Neural cell (in vitro differentiated cells): ENCODE results near the gene DNAJB6. TPM values are rescaled to one million over a fixed set of nuclear protein-coding genes. Genes with fewer than 3 reads are reported as not detected.

Source experiments
- H2AFZ ChIP-seq: fragments of 200-600, 300-800 bp; sonication (generic), shearing (Covaris generic); 2 replicates; pipeline ENCODE4 v1.6.0; 2014; ENCODE audit warnings: low read depth, mild to moderate bottlenecking, antibody characterized with exemption, low read length, moderate library complexity
- H3F3A ChIP-seq: fragments of 200-600 bp; shearing (Covaris generic); 2 replicates; pipeline ENCODE4 v1.6.1; 2016; ENCODE audit warnings: mild to moderate bottlenecking, moderate library complexity, mixed read lengths, antibody characterized with exemption, low read length; ENCODE audit not compliant: insufficient read depth, poor library complexity, severe bottlenecking
- H3K27ac ChIP-seq: fragments of 200-600, 300-800 bp; sonication (generic), shearing (Covaris generic); 2 replicates; pipeline ENCODE4 v1.5.1; 2014; ENCODE audit warnings: mild to moderate bottlenecking, low read length, moderate library complexity
- H3K27me3 ChIP-seq: fragments of 300-800, 200-600 bp; sonication (generic), shearing (Covaris generic); 2 replicates; pipeline ENCODE4 v1.6.0; 2014; ENCODE audit warnings: mild to moderate bottlenecking, low read depth, low read length, moderate library complexity; ENCODE audit not compliant: insufficient read depth
- H3K36me3 ChIP-seq: fragments of 300-800, 200-600 bp; sonication (generic), shearing (Covaris generic); 2 replicates; pipeline ENCODE4 v1.5.1; 2014; ENCODE audit warnings: mild to moderate bottlenecking, antibody characterized with exemption, low read length, moderate library complexity; ENCODE audit not compliant: insufficient read depth
- H3K4me2 ChIP-seq: fragments of 300-800, 200-600 bp; sonication (generic), shearing (Covaris generic); 2 replicates; pipeline ENCODE4 v1.6.0; 2014; ENCODE audit warnings: mild to moderate bottlenecking, low read length
- H3K4me3 ChIP-seq: fragments of 300-800, 200-600 bp; sonication (generic), shearing (Covaris generic); 2 replicates; pipeline ENCODE4 v1.5.1; 2014; ENCODE audit warnings: mild to moderate bottlenecking, low read length, moderate library complexity
- H3K79me2 ChIP-seq: fragments of 200-600 bp; shearing (Covaris generic); replicated peaks from 2 replicates; pipeline ENCODE4 v1.6.0; 2014; ENCODE audit warnings: mild to moderate bottlenecking, low read length, moderate library complexity; ENCODE audit not compliant: insufficient read depth
- H3K9ac ChIP-seq: fragments of 300-800, 200-600 bp; sonication (generic), shearing (Covaris generic); 2 replicates; pipeline ENCODE4 v1.6.1; 2016; ENCODE audit warnings: mild to moderate bottlenecking, low read length, mixed read lengths
- H3K9me2 ChIP-seq: fragments of 200-600 bp; shearing (Covaris generic); 2 replicates; pipeline ENCODE4 v1.6.1; 2016; ENCODE audit warnings: mild to moderate bottlenecking, low read length, mixed read lengths; ENCODE audit not compliant: insufficient read depth
- H3K9me3 ChIP-seq: fragments of 200-600, 300-800 bp; sonication (generic), shearing (Covaris generic); 2 replicates; pipeline ENCODE4 v1.6.1; 2016; ENCODE audit warnings: mild to moderate bottlenecking, mixed run types, low read length, moderate library complexity, mixed read lengths
- H4K20me1 ChIP-seq: fragments of 200-600 bp; shearing (Covaris generic); 2 replicates; pipeline ENCODE4 v1.6.1; 2016; ENCODE audit warnings: mild to moderate bottlenecking, mixed run types; ENCODE audit not compliant: insufficient read depth
- EP300 ChIP-seq: fragments of 450-650 bp; conservative IDR thresholded peaks from 2 replicates; pipeline ENCODE4 v1.6.1; 2014; ENCODE audit warnings: antibody characterized with exemption, mild to moderate bottlenecking, moderate library complexity; ENCODE audit not compliant: poor library complexity, severe bottlenecking
- EZH2 ChIP-seq: fragments of 200-600, 300-800 bp; shearing (Covaris generic), sonication (generic); IDR thresholded peaks from 2 replicates; pipeline ENCODE4 v1.6.1; 2014; ENCODE audit warnings: antibody characterized with exemption, low read length, borderline replicate concordance, mild to moderate bottlenecking; ENCODE audit not compliant: insufficient read depth, poor library complexity, severe bottlenecking
- MXI1 ChIP-seq: fragments of 450-650 bp; conservative IDR thresholded peaks from 2 replicates; pipeline ENCODE4 v1.6.1; 2014; ENCODE audit warnings: antibody characterized with exemption, mild to moderate bottlenecking; ENCODE audit not compliant: poor library complexity, severe bottlenecking
- POLR2AphosphoS5 ChIP-seq: IDR thresholded peaks from 2 replicates; pipeline ENCODE4 v1.6.1; 2012
- RAD21 ChIP-seq: fragments of 450-650 bp; conservative IDR thresholded peaks from 2 replicates; pipeline ENCODE4 v1.6.1; 2014; ENCODE audit warnings: antibody characterized with exemption, mild to moderate bottlenecking, moderate library complexity
- REST ChIP-seq: IDR thresholded peaks from 2 replicates; pipeline ENCODE4 v1.6.1; 2012; ENCODE audit warnings: borderline replicate concordance
- SMC3 ChIP-seq: fragments of 450-650 bp; conservative IDR thresholded peaks from 2 replicates; pipeline ENCODE4 v1.6.1; 2014; ENCODE audit warnings: antibody characterized with exemption, mild to moderate bottlenecking, moderate library complexity; ENCODE audit not compliant: poor library complexity
- TAF1 ChIP-seq: IDR thresholded peaks from 2 replicates; pipeline ENCODE4 v1.6.1; 2012; ENCODE audit warnings: low read depth
- polyA plus RNA-seq: library from polyadenylated mRNA; depleted of rRNA; stranded (reverse); fragments of >200 nt; gene quantifications from 2 replicates; pipeline ENCODE4 v1.2.3, GENCODE V29; 2014
- TF ChIP-seq, protein P1 (sequence below): fragments of 450-650 bp; IDR thresholded peaks from 2 replicates; pipeline ENCODE4 v1.5.1; 2014; ENCODE audit warnings: antibody characterized with exemption, mild to moderate bottlenecking, moderate library complexity; ENCODE audit not compliant: poor library complexity, severe bottlenecking

DNAJB6 gene
- polyA plus RNA-seq, 1 donor from 2014 or later = 427 TPM

- H3K9me3 ChIP-seq = no peaks in the 10 kb centered on the region
- H3K27me3 ChIP-seq = no peaks in the 10 kb centered on the region
- no peak overlapping the region for H3K9ac ChIP-seq
- H3K79me2 ChIP-seq = peaks cover 84% of the 10 kb centered on the region
- H3K4me2 ChIP-seq = no peak overlapping the region
- no peak overlapping the region for H3K4me3 ChIP-seq
- no peaks in the 10 kb centered on the region for H4K20me1 ChIP-seq
- H3K9me2 ChIP-seq = no peaks in the 10 kb centered on the region
- no peak overlapping the region for H2AFZ ChIP-seq
- H3K36me3 ChIP-seq = no peaks in the 10 kb centered on the region
- no peak overlapping the region for H3K27ac ChIP-seq
- no peaks in the 10 kb centered on the region for H3F3A ChIP-seq
- TF ChIP-seq EP300 (no peak), REST (no peak), MXI1 (no peak), EZH2 (no peak), RAD21 (no peak), TAF1 (no peak), POLR2AphosphoS5 (no peak), SMC3 (no peak)
- TF ChIP-seq, protein P1, sequence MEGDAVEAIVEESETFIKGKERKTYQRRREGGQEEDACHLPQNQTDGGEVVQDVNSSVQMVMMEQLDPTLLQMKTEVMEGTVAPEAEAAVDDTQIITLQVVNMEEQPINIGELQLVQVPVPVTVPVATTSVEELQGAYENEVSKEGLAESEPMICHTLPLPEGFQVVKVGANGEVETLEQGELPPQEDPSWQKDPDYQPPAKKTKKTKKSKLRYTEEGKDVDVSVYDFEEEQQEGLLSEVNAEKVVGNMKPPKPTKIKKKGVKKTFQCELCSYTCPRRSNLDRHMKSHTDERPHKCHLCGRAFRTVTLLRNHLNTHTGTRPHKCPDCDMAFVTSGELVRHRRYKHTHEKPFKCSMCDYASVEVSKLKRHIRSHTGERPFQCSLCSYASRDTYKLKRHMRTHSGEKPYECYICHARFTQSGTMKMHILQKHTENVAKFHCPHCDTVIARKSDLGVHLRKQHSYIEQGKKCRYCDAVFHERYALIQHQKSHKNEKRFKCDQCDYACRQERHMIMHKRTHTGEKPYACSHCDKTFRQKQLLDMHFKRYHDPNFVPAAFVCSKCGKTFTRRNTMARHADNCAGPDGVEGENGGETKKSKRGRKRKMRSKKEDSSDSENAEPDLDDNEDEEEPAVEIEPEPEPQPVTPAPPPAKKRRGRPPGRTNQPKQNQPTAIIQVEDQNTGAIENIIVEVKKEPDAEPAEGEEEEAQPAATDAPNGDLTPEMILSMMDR = no peak
Observed at GRCh38 chr7:157347217-157347904, 10.6 kb downstream of the DNAJB6 start.

DNA sequence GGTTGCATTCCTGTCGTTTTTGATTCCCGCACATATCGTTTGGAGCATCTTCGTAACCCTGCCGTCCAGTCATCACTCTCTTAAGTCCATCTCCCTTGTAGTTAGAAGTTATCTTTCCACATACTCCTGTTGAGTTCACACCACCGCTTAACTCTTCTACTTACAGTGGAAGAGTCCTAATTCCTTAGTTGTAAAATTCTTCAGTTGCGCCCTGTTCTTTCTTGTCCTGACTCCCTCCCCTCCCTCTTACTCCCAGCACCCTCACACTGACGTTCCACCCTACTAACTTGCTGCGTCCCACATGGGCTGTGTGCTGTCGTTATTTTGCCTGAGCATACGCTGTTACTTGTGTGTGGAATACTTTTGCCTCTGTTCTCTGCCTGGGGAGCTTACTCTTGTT is 11.7 kb downstream of the DNAJB6 start:
- Histone ChIP-seq H3K9me2 (no peaks in the 10 kb centered on the region), H3K36me3 (no peaks in the 10 kb centered on the region), H3K79me2 (peaks cover 86% of the 10 kb centered on the region), H3K4me3 (no peak overlapping the region), H3K4me2 (no peak overlapping the region), H3K9ac (no peak overlapping the region), H4K20me1 (no peaks in the 10 kb centered on the region), H3K9me3 (no peaks in the 10 kb centered on the region), H3K27me3 (no peaks in the 10 kb centered on the region), H2AFZ (no peak overlapping the region), H3K27ac (no peak overlapping the region), H3F3A (no peaks in the 10 kb centered on the region)
- TF ChIP-seq MXI1 = no peak
- no peak for TF ChIP-seq TAF1
